GM21423 (cell line): ENCODE data around the gene PRXL2C.
"Not testable (repeated sequence)": the region's sequence is repeated elsewhere in the genome, so short reads cannot be mapped to it uniquely, and the experiment has no call there.

Source experiments
- ATAC-seq: cut with Tn5 transposase; IDR thresholded peaks from one replicate; pipeline ENCODE4 v1.9.1; 2021; ENCODE audit warnings: mild to moderate bottlenecking, moderate library complexity; ENCODE audit not compliant: unreplicated experiment

Gene PRXL2C

GRCh38 chr9:96651626-96652025, 3.5 kb downstream of the PRXL2C start:
- no peak for ATAC-seq

- ATAC-seq = no peak
Measured at GRCh38 chr9:96649620-96650324, 5.3 kb downstream of the PRXL2C start.

- ATAC-seq = no peak
Measured at GRCh38 chr9:96646081-96646991, 8.8 kb downstream of the PRXL2C start.

- no peak for ATAC-seq
Measured at GRCh38 chr9:96644137-96644536, 11.0 kb downstream of the PRXL2C start.

GRCh38 chr9:96641514-96641913, 13.6 kb downstream of the PRXL2C start:
- ATAC-seq = no peak

GRCh38 chr9:96638606-96639364, 16.3 kb downstream of the PRXL2C start:
- no peak for ATAC-seq

GRCh38 chr9:96636368-96636767, 18.7 kb downstream of the PRXL2C start:
- no peak for ATAC-seq

- ATAC-seq = not testable (repeated sequence)
Measured at GRCh38 chr9:96633579-96633978, 21.5 kb downstream of the PRXL2C start.

GRCh38 chr9:96626912-96627311, 28.2 kb downstream of the PRXL2C start:
- ATAC-seq = no peak

GRCh38 chr9:96621618-96622017, 33.5 kb downstream of the PRXL2C start:
- no peak for ATAC-seq

GRCh38 chr9:96620832-96621269, 34.3 kb downstream of the PRXL2C start:
- ATAC-seq = no peak

- ATAC-seq = no peak
Measured at GRCh38 chr9:96620181-96620514, 35.0 kb downstream of the PRXL2C start.

GRCh38 chr9:96619491-96620180, 35.5 kb downstream of the PRXL2C start, which contains the start of gene CDC14B:
TSS of gene CDC14B (minus strand) at chr9:96619843. CDS start at chr9:96619378, 465 bp downstream.
- ATAC-seq = no peak

GRCh38 chr9:96619124-96619465, 36.0 kb downstream of the PRXL2C start:
- ATAC-seq = no peak

- no peak for ATAC-seq
Measured at GRCh38 chr9:96618209-96619123, 36.7 kb downstream of the PRXL2C start.

- ATAC-seq = no peak
Measured at GRCh38 chr9:96617439-96618185, 37.5 kb downstream of the PRXL2C start.

- ATAC-seq = no peak
Measured at GRCh38 chr9:96616817-96617438, 38.2 kb downstream of the PRXL2C start.

GRCh38 chr9:96615411-96615810, 39.7 kb downstream of the PRXL2C start:
- no peak for ATAC-seq

- ATAC-seq = not testable (repeated sequence)
Measured at GRCh38 chr9:96614664-96615063, 40.5 kb downstream of the PRXL2C start.
